Heart right ventricle (tissue), 16 donors: Measurements from ENCODE around the gene FBXO8. TPM values are rescaled to one million over a fixed set of nuclear protein-coding genes. Genes with fewer than 3 reads are reported as not detected.
A peak's percentile ranks its signal among the peaks of the same experiment; 100 is the strongest.

ENCODE experiments used
- ATAC-seq, 8 donors: fragments of 200-7000 bp; cut with Tn5 transposase; one replicate each; pipeline ENCODE4 v1.9.1; 2020; ENCODE audit warnings: mild to moderate bottlenecking in 8 of 8, moderate library complexity in 8 of 8, moderate number of reproducible peaks in 1 of 8
- DNase-seq, 2 donors: peaks; one replicate each; pipeline ENCODE4 v3.0.0-alpha.2; 2020
- H3K27ac ChIP-seq, 10 donors: fragments of 200-600 bp; sonication (generic) in 2 of 10; one replicate each; pipeline versions ENCODE4 v1.5.0 to v1.8.0; 2020 to 2022; ENCODE audit warnings: mild to moderate bottlenecking in 3 of 10
- H3K27me3 ChIP-seq, 7 donors: fragments of 200-600 bp; one replicate each; pipeline ENCODE4 v1.8.0; 2021 to 2022; ENCODE audit warnings: mild to moderate bottlenecking in 2 of 7
- H3K36me3 ChIP-seq, 9 donors: fragments of 200-600 bp; sonication (generic) in 1 of 9; one replicate each; pipeline versions ENCODE4 v1.5.0 to v1.8.0; 2020 to 2022; ENCODE audit warnings: mild to moderate bottlenecking in 2 of 9
- H3K4me1 ChIP-seq, 9 donors: fragments of 200-600 bp; sonication (generic) in 1 of 9; one replicate each; pipeline versions ENCODE4 v1.5.0 to v1.8.0; 2020 to 2022; ENCODE audit warnings: mild to moderate bottlenecking in 4 of 9
- H3K4me3 ChIP-seq, 10 donors: fragments of 200-600 bp; sonication (generic) in 2 of 10; one replicate each; pipeline versions ENCODE4 v1.5.0 to v1.8.0; 2020 to 2022; ENCODE audit warnings: mild to moderate bottlenecking in 7 of 10, moderate library complexity in 2 of 10
- H3K9me3 ChIP-seq, 11 donors: fragments of 200-600 bp in 10 of 11; sonication (generic) in 2 of 11; one replicate each; pipeline versions ENCODE4 v1.5.0 to v1.8.0; 2013 to 2022; ENCODE audit warnings: mild to moderate bottlenecking in 2 of 11, control low read depth in 1 of 11, moderate library complexity in 1 of 11
- WGBS, 2 donors: extraction: QIAGEN DNeasy Blood & Tissue Kit; methylation state at CpG; one replicate each; pipeline ENCODE4 v1.1.7; 2013; ENCODE audit warnings: inconsistent platforms in 1 of 2; 5-methylcytosine and 5-hydroxymethylcytosine counted together
- intact Hi-C, 10 donors: fragments of 100-400 bp; cut with DNase I; formaldehyde crosslinking; loops; one replicate each; pipeline versions ENCODE4 v1.11.1 to v1.14.2; 2022
- polyA plus RNA-seq, 2 donors: library from polyadenylated mRNA; stranded (reverse); fragments of 200-250 nt; gene quantifications; one replicate each; pipeline ENCODE4 v1.2.3, GENCODE V29; 2013
- total RNA-seq, 10 donors: library from RNA; stranded (reverse); fragmentation: NEBNext Ultra II Directional in 3 of 10; extraction: Animal tissue kit (Norgen Biotek cat#: 25700) in 3 of 10; gene quantifications; one replicate each; pipeline versions ENCODE4 v1.2.1 to v1.2.4, GENCODE V29; 2021 to 2023
- TF ChIP-seq, protein P1 (sequence below), 9 donors: fragments of 200-600 bp; sonication (generic) in 2 of 9; IDR thresholded peaks; one replicate each; pipeline versions ENCODE4 v1.5.0 to v1.8.0; 2021 to 2022; ENCODE audit warnings: antibody characterized with exemption in 9 of 9, mild to moderate bottlenecking in 5 of 9, moderate library complexity in 1 of 9
- donor health status: Arrhythmogenic right ventricular cardiomyopathy.
- donor health status: ischemic (EF 13 %, LVEDD 7.1; RV severe dilation, severe dysfunction).
- donor health status: healthy with polysubstance abuse.
- donor health status: DM: no; HTN: yes; CAD: no.
- donor health status: DM: no; HTN: no; CAD: no.
- donor health status: ischemic (EF 25% LVEDD 6.9; RV normal size, moderate dysfunction).
- donor health status: ischemic (EF 25% LVEDD 5.7; RV mildly dilated, moderate dysfunction).
- donor health status: healthy.
- donor health status: DM: yes; HTN: yes; CAD: no.
- donor health status: Ischemic cardiomyopathy.
- donor health status: ischemic (EF 35%, LVEDD 5.7; RV mildly dilated, moderate dysfunction).
- donor health status: nonischemic (EF 11% LVEDD 7.7; RV severe dilation, severe dysfunction).
- donor health status: DM: yes; HTN: yes; CAD: no.
- donor health status: PGD.
- donor health status: ischemic (EF 29% LVEDD 5.4; RV normal size, mild dysfunction).
- donor health status: nonischemic (EF 23%, LVEDD 6.1; RV moderate dilation, normal function).

FBXO8 gene
- total and polyA plus RNA-seq, 12 donors, result 18.3 to 40.0 (median 27.4) TPM

- Histone ChIP-seq H3K36me3 (no peaks in the 10 kb centered on the region), H3K27ac (no peak overlapping the region), H3K9me3 (no peaks in the 10 kb centered on the region), H3K4me1 (no peaks in the 10 kb centered on the region), H3K27me3 (peaks cover 0 to 61% (median 36%) of the 10 kb centered on the region in 7 donors), H3K4me3 (no peak overlapping the region)
- ATAC-seq (no peak), DNase-seq (no peak)
- intact Hi-C loops, result no loop called here
- 76 to 87% methylated on average over 2 of the region's 2 CpGs for WGBS, 2 donors
- TF ChIP-seq, protein P1, sequence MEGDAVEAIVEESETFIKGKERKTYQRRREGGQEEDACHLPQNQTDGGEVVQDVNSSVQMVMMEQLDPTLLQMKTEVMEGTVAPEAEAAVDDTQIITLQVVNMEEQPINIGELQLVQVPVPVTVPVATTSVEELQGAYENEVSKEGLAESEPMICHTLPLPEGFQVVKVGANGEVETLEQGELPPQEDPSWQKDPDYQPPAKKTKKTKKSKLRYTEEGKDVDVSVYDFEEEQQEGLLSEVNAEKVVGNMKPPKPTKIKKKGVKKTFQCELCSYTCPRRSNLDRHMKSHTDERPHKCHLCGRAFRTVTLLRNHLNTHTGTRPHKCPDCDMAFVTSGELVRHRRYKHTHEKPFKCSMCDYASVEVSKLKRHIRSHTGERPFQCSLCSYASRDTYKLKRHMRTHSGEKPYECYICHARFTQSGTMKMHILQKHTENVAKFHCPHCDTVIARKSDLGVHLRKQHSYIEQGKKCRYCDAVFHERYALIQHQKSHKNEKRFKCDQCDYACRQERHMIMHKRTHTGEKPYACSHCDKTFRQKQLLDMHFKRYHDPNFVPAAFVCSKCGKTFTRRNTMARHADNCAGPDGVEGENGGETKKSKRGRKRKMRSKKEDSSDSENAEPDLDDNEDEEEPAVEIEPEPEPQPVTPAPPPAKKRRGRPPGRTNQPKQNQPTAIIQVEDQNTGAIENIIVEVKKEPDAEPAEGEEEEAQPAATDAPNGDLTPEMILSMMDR (IDR thresholded peaks at IDR 0.05), result no peak
These were observed 81.6 kb downstream of the FBXO8 start for GRCh38 chr4:174201871-174202270.

GRCh38 chr4:174199735-174200134, 83.7 kb downstream of the FBXO8 start:
- ATAC-seq, result no peak
- intact Hi-C loops, result no loop called here
- Histone ChIP-seq H3K4me3 (no peak overlapping the region), H3K9me3 (no peaks in the 10 kb centered on the region), H3K27me3 (peaks cover 0 to 52% (median 36%) of the 10 kb centered on the region in 7 donors), H3K4me1 (no peaks in the 10 kb centered on the region), H3K27ac (no peak overlapping the region), H3K36me3 (no peaks in the 10 kb centered on the region)
- TF ChIP-seq, protein P1 (IDR thresholded peaks at IDR 0.05), result no peak
- 65 to 67% methylated on average over 2 of the region's 2 CpGs for WGBS, 2 donors
- DNase-seq, result no peak

DNA sequence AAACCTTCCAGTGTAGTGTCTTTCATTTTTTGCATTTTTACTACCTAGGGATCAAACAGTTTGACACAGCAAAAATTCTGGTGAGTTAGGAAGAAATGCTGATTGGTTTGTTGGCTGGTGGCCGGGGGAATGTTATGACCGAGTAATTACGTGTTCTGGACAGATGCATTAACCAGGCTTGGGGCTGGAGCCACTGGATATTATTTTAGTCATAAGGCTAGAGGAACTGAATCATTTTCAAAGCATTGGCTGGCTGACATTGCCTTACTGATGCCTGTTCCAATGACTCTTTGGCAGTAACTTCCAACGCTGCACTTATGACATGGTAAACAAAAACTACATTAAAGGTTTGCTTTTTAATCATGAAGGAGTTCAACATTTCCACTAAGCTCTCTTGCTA, 84.6 kb downstream of the FBXO8 start:
- Histone ChIP-seq H3K27ac (no peak overlapping the region), H3K4me1 (no peaks in the 10 kb centered on the region), H3K27me3 (peaks cover 0 to 45% (median 36%) of the 10 kb centered on the region in 7 donors), H3K9me3 (no peaks in the 10 kb centered on the region), H3K4me3 (no peak overlapping the region), H3K36me3 (no peaks in the 10 kb centered on the region)
- 42 to 51% methylated on average over 4 of the region's 4 CpGs for WGBS, 2 donors
- TF ChIP-seq, protein P1 (IDR thresholded peaks at IDR 0.05), result no peak
- peak in 1 of 8 donors; percentile 58 for ATAC-seq
- intact Hi-C loops, result no loop called here
- DNase-seq, result no peak

DNA sequence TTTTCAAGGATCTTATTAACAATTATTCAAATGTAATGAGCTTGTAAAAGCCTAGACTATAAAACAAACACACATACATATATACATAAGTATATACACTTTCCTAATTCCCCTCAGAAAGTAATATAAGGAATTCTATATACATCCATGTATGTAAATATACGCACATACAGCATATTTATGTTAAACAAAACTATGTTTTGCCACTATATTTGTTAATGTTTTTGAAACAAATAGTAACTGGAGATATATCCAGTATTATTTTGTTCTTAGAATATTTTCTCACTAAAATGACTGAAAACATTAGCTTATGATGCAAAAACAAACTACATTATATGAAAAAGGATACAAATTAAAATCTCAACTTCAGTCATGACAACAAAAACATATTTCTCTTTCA, 85.1 kb downstream of the FBXO8 start:
- Histone ChIP-seq H3K9me3 (no peaks in the 10 kb centered on the region), H3K36me3 (no peaks in the 10 kb centered on the region), H3K27ac (no peak overlapping the region), H3K27me3 (peaks cover 0 to 43% (median 36%) of the 10 kb centered on the region in 7 donors), H3K4me3 (no peak overlapping the region), H3K4me1 (no peaks in the 10 kb centered on the region)
- 95 to 96% methylated on average over 1 of the region's 1 CpG for WGBS, 2 donors
- intact Hi-C loops, result no loop called here
- TF ChIP-seq, protein P1 (IDR thresholded peaks at IDR 0.05), result no peak
- DNase-seq (no peak), ATAC-seq (no peak)
